ENCODE results near the gene REXO4.

REXO4 gene

GRCh38 chr9:133368249-133368881 lies 49.4 kb downstream of the REXO4 start (continued):
- TF ChIP-seq FEZF1 (tag by site-specific recombination; IDR thresholded peaks at IDR 0.05) (no peak), ZEB2 (tag by site-specific recombination; IDR thresholded peaks at IDR 0.05) (0 out of 2 replicates have a peak, but pooled peaks have one; percentile 46), ZNF629 (tag by site-specific recombination; IDR thresholded peaks at IDR 0.05) (peak; percentile 72), IKZF3 (tag by site-specific recombination; IDR thresholded peaks at IDR 0.05) (peak; percentile 35; the same call in 1 of the 2 replicates), ZNF174 (tag by site-specific recombination; IDR thresholded peaks at IDR 0.05) (no peak), ZNF341 (tag by site-specific recombination; IDR thresholded peaks at IDR 0.05; ENCODE audit: low read depth) (peak; percentile 73; the same call in 1 of the 2 replicates), ZNF223 (tag by site-specific recombination; IDR thresholded peaks at IDR 0.05) (no peak), ZNF596 (tag by site-specific recombination; IDR thresholded peaks at IDR 0.05) (no peak), ZNF280D (tag by site-specific recombination; IDR thresholded peaks at IDR 0.05) (no peak), ZNF843 (tag by site-specific recombination; IDR thresholded peaks at IDR 0.05) (0 out of 2 replicates have a peak, but pooled peaks have one; percentile 30), ZNF571 (tag by site-specific recombination; IDR thresholded peaks at IDR 0.05) (no peak)

GRCh38 chr9:133367778-133368177 lies 50.0 kb downstream of the REXO4 start:
- Histone ChIP-seq H3K4me1 (ENCODE audit: control insufficient read depth, insufficient read depth, low read length) (no peaks in the 10 kb centered on the region), H3K27ac (ENCODE audit: extremely low read depth, low read depth, low read length) (no peak overlapping the region), H3K9me3 (ENCODE audit: control insufficient read depth, insufficient read depth, low read depth, low read length) (no peaks in the 10 kb centered on the region), H3K36me3 (ENCODE audit: control insufficient read depth in 2 of 2, insufficient read depth in 1 of 2, low read length in 2 of 2) (peaks cover 0 to 93% of the 10 kb centered on the region in 2 experiments; a peak in 2 of 3 replicates), H3K4me3 (ENCODE audit: low read depth, low read length) (no peak overlapping the region)
- POLR2A ChIA-PET = interaction anchor here (1.6 to 2.9 kb wide), 2 partner anchors 14 to 19 kb away, joined by 4 to 18 read pairs; partner anchors contain the start of genes MED22 and RPL7A
- no peak for TF ChIP-seq ZNF664 (tag by site-specific recombination; IDR thresholded peaks at IDR 0.05)
- no peak for TF ChIP-seq ZNF571 (tag by site-specific recombination; IDR thresholded peaks at IDR 0.05)
- no peak for TF ChIP-seq ZNF140 (tag by site-specific recombination; IDR thresholded peaks at IDR 0.05)
- no peak for TF ChIP-seq AEBP2 (tag by site-specific recombination; IDR thresholded peaks at IDR 0.05; ENCODE audit: borderline replicate concordance)
- no peak for TF ChIP-seq YY1 (tag by site-specific recombination; IDR thresholded peaks at IDR 0.05)
- TF ChIP-seq ZNF121 (tag by site-specific recombination; IDR thresholded peaks at IDR 0.05) = no peak
- CTCF ChIA-PET = interaction anchor here (1.1 to 1.5 kb wide), 2 partner anchors 8 to 119 kb away, joined by 4 read pairs; no protein-coding TSS in a partner anchor

GRCh38 chr9:133367221-133367620 lies 50.6 kb downstream of the REXO4 start:
- Histone ChIP-seq H3K4me1 (ENCODE audit: control insufficient read depth, insufficient read depth, low read length) (no peaks in the 10 kb centered on the region), H3K9me3 (ENCODE audit: control insufficient read depth, insufficient read depth, low read depth, low read length) (no peaks in the 10 kb centered on the region), H3K27ac (ENCODE audit: extremely low read depth, low read depth, low read length) (no peak overlapping the region), H3K4me3 (ENCODE audit: low read depth, low read length) (no peak overlapping the region), H3K36me3 (ENCODE audit: control insufficient read depth in 2 of 2, insufficient read depth in 1 of 2, low read length in 2 of 2) (peaks cover 0 to 93% of the 10 kb centered on the region in 2 experiments; a peak in 2 of 3 replicates)
- POLR2A ChIA-PET = interaction anchor here (0.7 to 5.6 kb wide), 6 partner anchors 7 to 28 kb away, joined by 3 to 35 read pairs (median 12); partner anchors contain the start of genes MED22, RPL7A, SURF1 and SURF4
- CTCF ChIA-PET = no interaction called here
- TF ChIP-seq ZNF23 (tag by site-specific recombination; IDR thresholded peaks at IDR 0.05; ENCODE audit: borderline replicate concordance) (no peak), ZNF350 (tag by site-specific recombination; IDR thresholded peaks at IDR 0.05) (no peak), ELK4 (IDR thresholded peaks at IDR 0.05; ENCODE audit: borderline replicate concordance, low read depth, low read length) (no peak), ZNF341 (tag by site-specific recombination; IDR thresholded peaks at IDR 0.05; ENCODE audit: low read depth) (no peak), INSM2 (tag by site-specific recombination; IDR thresholded peaks at IDR 0.05) (no peak), ZNF394 (tag by site-specific recombination; IDR thresholded peaks at IDR 0.05; ENCODE audit: borderline replicate concordance) (no peak), ZNF274 (IDR thresholded peaks at IDR 0.05; ENCODE audit: low read length) (no peak), ZNF274 (tag by site-specific recombination; IDR thresholded peaks at IDR 0.05; ENCODE audit: borderline replicate concordance) (no peak), ZNF626 (tag by site-specific recombination; IDR thresholded peaks at IDR 0.05) (no peak), ZNF433 (tag by site-specific recombination; IDR thresholded peaks at IDR 0.05; ENCODE audit: low read depth) (no peak)

All from HEK293 (cell line).